ENCODE results near the gene SDR39U1.

GRCh38 chr14:24483604-24484252, 41.2 kb upstream of the SDR39U1 start:
- TF ChIP-seq RAD21 (conservative IDR thresholded peaks at IDR 0.05) = no peak
- no peak for TF ChIP-seq CTCF (IDR thresholded peaks at IDR 0.05; ENCODE audit: poor library complexity, severe bottlenecking)
- TF ChIP-seq EP300 (conservative IDR thresholded peaks at IDR 0.05; ENCODE audit: poor library complexity, severe bottlenecking) = no peak
- TF ChIP-seq MXI1 (conservative IDR thresholded peaks at IDR 0.05; ENCODE audit: poor library complexity, severe bottlenecking) = no peak

Measured in neural cell (in vitro differentiated cells).